A673 (cell line): ENCODE measurements around the gene FOLR2.

Experiments
- EZH2 ChIP-seq: fragments of 200-600 bp; sonication (generic); IDR thresholded peaks from 2 replicates; pipeline ENCODE4 v1.6.1; 2017; ENCODE audit warnings: borderline replicate concordance, low read depth, mild to moderate bottlenecking, mixed read lengths, antibody characterized with exemption, low read length; ENCODE audit not compliant: poor library complexity, severe bottlenecking
- TF ChIP-seq, protein P1 (sequence below): fragments of 300-800, 200-600 bp; sonication (generic); conservative IDR thresholded peaks from 2 replicates; pipeline ENCODE4 v1.5.1; 2017; ENCODE audit warnings: low read depth, mild to moderate bottlenecking, antibody characterized with exemption, low read length, moderate library complexity, mixed read lengths

DNA sequence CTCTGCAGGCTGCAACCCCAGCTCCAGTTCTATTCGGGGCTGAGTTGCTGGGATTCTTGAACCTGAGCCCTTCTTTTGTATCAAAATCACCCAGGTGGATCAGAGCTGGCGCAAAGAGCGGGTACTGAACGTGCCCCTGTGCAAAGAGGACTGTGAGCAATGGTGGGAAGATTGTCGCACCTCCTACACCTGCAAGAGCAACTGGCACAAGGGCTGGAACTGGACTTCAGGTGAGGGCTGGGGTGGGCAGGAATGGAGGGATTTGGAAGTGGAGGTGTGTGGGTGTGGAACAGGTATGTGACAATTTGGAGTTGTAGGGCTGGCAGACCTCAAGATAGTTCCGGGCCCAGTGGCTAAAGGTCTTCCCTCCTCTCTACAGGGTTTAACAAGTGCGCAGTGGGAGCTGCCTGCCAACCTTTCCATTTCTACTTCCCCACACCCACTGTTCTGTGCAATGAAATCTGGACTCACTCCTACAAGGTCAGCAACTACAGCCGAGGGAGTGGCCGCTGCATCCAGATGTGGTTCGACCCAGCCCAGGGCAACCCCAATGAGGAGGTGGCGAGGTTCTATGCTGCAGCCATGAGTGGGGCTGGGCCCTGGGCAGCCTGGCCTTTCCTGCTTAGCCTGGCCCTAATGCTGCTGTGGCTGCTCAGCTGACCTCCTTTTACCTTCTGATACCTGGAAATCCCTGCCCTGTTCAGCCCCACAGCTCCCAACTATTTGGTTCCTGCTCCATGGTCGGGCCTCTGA is 20.9 kb upstream of the FOLR2 start:
- TF ChIP-seq EZH2 = no peak
- TF ChIP-seq, protein P1, sequence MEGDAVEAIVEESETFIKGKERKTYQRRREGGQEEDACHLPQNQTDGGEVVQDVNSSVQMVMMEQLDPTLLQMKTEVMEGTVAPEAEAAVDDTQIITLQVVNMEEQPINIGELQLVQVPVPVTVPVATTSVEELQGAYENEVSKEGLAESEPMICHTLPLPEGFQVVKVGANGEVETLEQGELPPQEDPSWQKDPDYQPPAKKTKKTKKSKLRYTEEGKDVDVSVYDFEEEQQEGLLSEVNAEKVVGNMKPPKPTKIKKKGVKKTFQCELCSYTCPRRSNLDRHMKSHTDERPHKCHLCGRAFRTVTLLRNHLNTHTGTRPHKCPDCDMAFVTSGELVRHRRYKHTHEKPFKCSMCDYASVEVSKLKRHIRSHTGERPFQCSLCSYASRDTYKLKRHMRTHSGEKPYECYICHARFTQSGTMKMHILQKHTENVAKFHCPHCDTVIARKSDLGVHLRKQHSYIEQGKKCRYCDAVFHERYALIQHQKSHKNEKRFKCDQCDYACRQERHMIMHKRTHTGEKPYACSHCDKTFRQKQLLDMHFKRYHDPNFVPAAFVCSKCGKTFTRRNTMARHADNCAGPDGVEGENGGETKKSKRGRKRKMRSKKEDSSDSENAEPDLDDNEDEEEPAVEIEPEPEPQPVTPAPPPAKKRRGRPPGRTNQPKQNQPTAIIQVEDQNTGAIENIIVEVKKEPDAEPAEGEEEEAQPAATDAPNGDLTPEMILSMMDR = no peak
